PC-3 (cell line): ENCODE measurements around the gene GMPR. TPM values are rescaled to one million over a fixed set of nuclear protein-coding genes. Genes with fewer than 3 reads are reported as not detected.

ENCODE experiments used
- ATAC-seq: fragments of 200-7000 bp; cut with Tn5 transposase; 2 replicates; pipeline ENCODE4 v1.9.1; 2020; ENCODE audit warnings: mild to moderate bottlenecking, moderate library complexity
- BruUV-seq: library from RNA; stranded (reverse); fragments of 400-500 nt; replicated peaks from 2 replicates; lab custom pipeline; 2021; lab: Mats Ljungman, UMichigan
- CTCF ChIA-PET: fragments of 300-600 bp; sonication (Branson Sonifier 250); formaldehyde crosslinking; loops from one replicate; lab custom pipeline; 2022; ENCODE audit warnings: antibody characterized with exemption; lab: Charles Lee
- POLR2A ChIA-PET: fragments of 300-600 bp; sonication (Branson Sonifier 250); formaldehyde crosslinking; loops from one replicate; lab custom pipeline; 2022; ENCODE audit warnings: antibody characterized with exemption; ENCODE audit not compliant: unreplicated experiment; lab: Charles Lee
- DNase-seq: peaks from one replicate; pipeline ENCODE4 v3.0.0-alpha.2; 2015
- H2AFZ ChIP-seq: fragments of 300-600 bp; sonication (generic); 2 replicates; pipeline ENCODE4 v1.6.0; 2016; ENCODE audit warnings: antibody characterized with exemption, low read length
- H3F3A ChIP-seq: fragments of 300-600 bp; sonication (generic); one replicate; pipeline ENCODE4 v1.6.0; 2017; ENCODE audit warnings: antibody characterized with exemption, low read length, control low read depth, mild to moderate bottlenecking; ENCODE audit not compliant: unreplicated experiment
- H3K27ac ChIP-seq: fragments of 300-600 bp; sonication (generic); 2 replicates; pipeline ENCODE4 v1.5.1; 2016; ENCODE audit warnings: mild to moderate bottlenecking, low read length
- H3K27me3 ChIP-seq: fragments of 300-600 bp; sonication (generic); 2 replicates; pipeline ENCODE4 v1.6.1; 2016; ENCODE audit warnings: low read length, mixed read lengths
- H3K36me3 ChIP-seq: fragments of 300-600 bp; sonication (generic); 2 replicates; pipeline ENCODE4 v1.6.1; 2016; ENCODE audit warnings: low read depth, mixed run types, low read length, mixed read lengths
- H3K4me1 ChIP-seq: fragments of 300-600 bp; sonication (generic); 2 replicates; pipeline ENCODE4 v1.5.1; 2016; ENCODE audit warnings: low read length; ENCODE audit not compliant: insufficient read depth
- H3K4me2 ChIP-seq: fragments of 300-600 bp; sonication (generic); 2 replicates; pipeline ENCODE4 v1.6.0; 2016; ENCODE audit warnings: low read length
- H3K4me3 ChIP-seq: fragments of 300-600 bp; sonication (generic); 2 replicates; pipeline ENCODE4 v1.5.1; 2016; ENCODE audit warnings: mild to moderate bottlenecking, low read length, mixed read lengths
- H3K79me2 ChIP-seq: fragments of 300-600 bp; sonication (generic); 2 replicates; pipeline ENCODE4 v1.6.1; 2017; ENCODE audit warnings: low read length, mixed read lengths
- H3K9ac ChIP-seq: fragments of 300-600 bp; sonication (generic); 2 replicates; pipeline ENCODE4 v1.6.0; 2016; ENCODE audit warnings: mild to moderate bottlenecking, low read length
- H3K9me2 ChIP-seq: fragments of 300-600 bp; sonication (generic); replicated peaks from 2 replicates; pipeline ENCODE4 v1.6.1; 2016; ENCODE audit warnings: mixed run types, low read length, mixed read lengths
- H3K9me3 ChIP-seq: fragments of 300-600 bp; sonication (generic); 2 replicates; pipeline ENCODE4 v1.6.1; 2016; ENCODE audit warnings: low read length, mixed read lengths
- H4K20me1 ChIP-seq: fragments of 300-600 bp; sonication (generic); 2 replicates; pipeline ENCODE4 v1.6.1; 2016; ENCODE audit warnings: low read length, mixed read lengths
- CTCF ChIP-seq: fragments of 300-600 bp; sonication (generic); conservative IDR thresholded peaks from 2 replicates; pipeline ENCODE4 v1.5.1; 2017; ENCODE audit warnings: antibody characterized with exemption, low read depth, mild to moderate bottlenecking, low read length
- EZH2 ChIP-seq: fragments of 300-600 bp; sonication (generic); IDR thresholded peaks from one replicate; pipeline ENCODE4 v1.6.1; 2017; ENCODE audit warnings: antibody characterized with exemption, mild to moderate bottlenecking, low read length; ENCODE audit not compliant: unreplicated experiment
- EZH2phosphoT487 ChIP-seq: fragments of 300-600 bp; sonication (generic); IDR thresholded peaks from 2 replicates; pipeline ENCODE4 v1.6.1; 2018; ENCODE audit warnings: mild to moderate bottlenecking, antibody characterized with exemption, low read length, borderline replicate concordance
- intact Hi-C: fragments of 100-400 bp; cut with micrococcal nuclease; formaldehyde crosslinking; loops from 2 replicates; pipeline ENCODE4 v1.9.0; 2023
- total RNA-seq: library from RNA; depleted of rRNA; stranded (reverse); fragments of >200 nt; gene quantifications from 2 replicates; pipeline ENCODE4 v1.2.3, GENCODE V29; 2014

GMPR gene
- total RNA-seq, 1 experiment from 2014 or later: 5.8 TPM

- Histone ChIP-seq H3K36me3 (no peaks in the 10 kb centered on the region), H3K9me2 (no peaks in the 10 kb centered on the region), H3K9ac (no peak overlapping the region), H2AFZ (no peak overlapping the region), H3F3A (no peaks in the 10 kb centered on the region), H4K20me1 (no peaks in the 10 kb centered on the region), H3K4me2 (no peak overlapping the region), H3K9me3 (no peaks in the 10 kb centered on the region), H3K4me1 (no peaks in the 10 kb centered on the region), H3K27ac (no peak overlapping the region), H3K79me2 (no peaks in the 10 kb centered on the region), H3K27me3 (no peaks in the 10 kb centered on the region), H3K4me3 (no peak overlapping the region)
- ATAC-seq (no peak), DNase-seq (no peak)
- intact Hi-C loops: no loop called here
- ChIA-PET POLR2A (no interaction called here), CTCF (no interaction called here)
- BruUV-seq: no TSS peak
- no peak for TF ChIP-seq EZH2phosphoT487
- TF ChIP-seq EZH2: no peak
- TF ChIP-seq CTCF: no peak
Observed at GRCh38 chr6:16251706-16252105, 13.3 kb downstream of the GMPR start.

- DNase-seq (no peak), ATAC-seq (no peak)
- H3K4me3 ChIP-seq: no peak overlapping the region
- TF ChIP-seq EZH2 (no peak), EZH2phosphoT487 (no peak), CTCF (no peak)
- H3K9me2 ChIP-seq: no peaks in the 10 kb centered on the region
- intact Hi-C loops: no loop called here
- H3K9ac ChIP-seq: no peak overlapping the region
- no peaks in the 10 kb centered on the region for H3F3A ChIP-seq
- H3K79me2 ChIP-seq: no peaks in the 10 kb centered on the region
- BruUV-seq: no TSS peak
- H3K4me1 ChIP-seq: no peaks in the 10 kb centered on the region
- H3K36me3 ChIP-seq: no peaks in the 10 kb centered on the region
- POLR2A ChIA-PET: no interaction called here
- H2AFZ ChIP-seq: no peak overlapping the region
- H3K27ac ChIP-seq: no peak overlapping the region
- no peaks in the 10 kb centered on the region for H4K20me1 ChIP-seq
- no peaks in the 10 kb centered on the region for H3K27me3 ChIP-seq
- no peak overlapping the region for H3K4me2 ChIP-seq
- CTCF ChIA-PET: no interaction called here
- H3K9me3 ChIP-seq: no peaks in the 10 kb centered on the region
Observed at GRCh38 chr6:16252686-16253299, 14.4 kb downstream of the GMPR start.

DNA sequence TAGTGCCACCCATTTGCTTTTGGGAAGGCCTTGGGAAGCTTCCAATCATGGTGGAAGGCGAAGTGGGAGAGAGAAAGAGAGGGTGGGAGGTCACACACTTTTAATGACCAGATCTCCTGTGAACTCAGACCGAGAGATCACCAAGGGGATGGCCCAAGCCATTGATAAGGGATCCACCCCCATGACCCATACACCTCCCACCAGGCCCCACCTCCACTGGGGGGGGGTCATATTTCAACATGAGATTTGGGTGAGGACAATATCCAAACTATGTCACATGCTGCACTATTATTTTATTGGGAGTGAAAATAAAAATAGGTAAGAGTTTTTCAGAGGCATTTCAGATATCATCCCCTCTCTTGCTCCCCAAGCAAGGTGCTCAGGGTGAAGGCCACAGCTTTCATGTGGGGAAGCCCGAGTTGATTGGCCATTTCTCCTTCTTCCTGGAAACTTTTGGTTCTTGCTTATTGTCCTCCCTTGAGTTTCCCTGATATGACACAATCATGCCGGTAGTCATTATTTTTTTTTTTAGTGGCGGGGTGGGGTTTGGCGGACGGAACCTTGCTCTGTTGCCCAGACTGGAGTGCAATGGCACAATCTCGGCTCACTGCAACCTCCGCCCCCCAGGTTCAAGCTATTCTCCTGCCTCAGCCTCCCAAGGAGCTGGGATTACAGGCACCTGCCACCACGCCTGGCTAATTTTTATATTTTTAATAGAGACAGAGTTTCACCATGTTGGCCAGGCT lies 15.2 kb downstream of the GMPR start:
- no peak for TF ChIP-seq EZH2
- no peak for TF ChIP-seq CTCF
- TF ChIP-seq EZH2phosphoT487: no peak
- no peak overlapping the region for H3K27ac ChIP-seq
- intact Hi-C loops: no loop called here
- no peak for ATAC-seq
- CTCF ChIA-PET: no interaction called here
- H2AFZ ChIP-seq: no peak overlapping the region
- no peaks in the 10 kb centered on the region for H3F3A ChIP-seq
- no peaks in the 10 kb centered on the region for H3K27me3 ChIP-seq
- H3K4me3 ChIP-seq: no peak overlapping the region
- no peaks in the 10 kb centered on the region for H4K20me1 ChIP-seq
- BruUV-seq: no TSS peak
- DNase-seq: no peak
- no peak overlapping the region for H3K4me2 ChIP-seq
- no peaks in the 10 kb centered on the region for H3K9me2 ChIP-seq
- no peak overlapping the region for H3K9ac ChIP-seq
- POLR2A ChIA-PET: interaction anchor here (0.6 kb wide), 1 partner anchor 24 kb away, joined by 3 read pairs; no protein-coding TSS in a partner anchor
- no peaks in the 10 kb centered on the region for H3K9me3 ChIP-seq
- no peaks in the 10 kb centered on the region for H3K79me2 ChIP-seq
- H3K4me1 ChIP-seq: no peaks in the 10 kb centered on the region
- no peaks in the 10 kb centered on the region for H3K36me3 ChIP-seq
